ENCODE data around the gene TBC1D22A. TPM values are rescaled to one million over a fixed set of nuclear protein-coding genes. Genes with fewer than 3 reads are reported as not detected.
"Not testable (repeated sequence)": the region's sequence is repeated elsewhere in the genome, so short reads cannot be mapped to it uniquely, and the experiment has no call there.

TBC1D22A gene
- total RNA-seq, 1 donor from 2014 or later, result 12.5 TPM

GRCh38 chr22:47044722-47045535 lies 282.5 kb downstream of the TBC1D22A start:
- DNase-seq (ENCODE audit: low read depth in 2 of 2), result no peak

GRCh38 chr22:47045691-47046410 lies 283.4 kb downstream of the TBC1D22A start:
- no peak for DNase-seq (ENCODE audit: low read depth in 2 of 2)

- DNase-seq (ENCODE audit: low read depth in 2 of 2), result no peak
These were observed 284.1 kb downstream of the TBC1D22A start for GRCh38 chr22:47046411-47047065.

DNA sequence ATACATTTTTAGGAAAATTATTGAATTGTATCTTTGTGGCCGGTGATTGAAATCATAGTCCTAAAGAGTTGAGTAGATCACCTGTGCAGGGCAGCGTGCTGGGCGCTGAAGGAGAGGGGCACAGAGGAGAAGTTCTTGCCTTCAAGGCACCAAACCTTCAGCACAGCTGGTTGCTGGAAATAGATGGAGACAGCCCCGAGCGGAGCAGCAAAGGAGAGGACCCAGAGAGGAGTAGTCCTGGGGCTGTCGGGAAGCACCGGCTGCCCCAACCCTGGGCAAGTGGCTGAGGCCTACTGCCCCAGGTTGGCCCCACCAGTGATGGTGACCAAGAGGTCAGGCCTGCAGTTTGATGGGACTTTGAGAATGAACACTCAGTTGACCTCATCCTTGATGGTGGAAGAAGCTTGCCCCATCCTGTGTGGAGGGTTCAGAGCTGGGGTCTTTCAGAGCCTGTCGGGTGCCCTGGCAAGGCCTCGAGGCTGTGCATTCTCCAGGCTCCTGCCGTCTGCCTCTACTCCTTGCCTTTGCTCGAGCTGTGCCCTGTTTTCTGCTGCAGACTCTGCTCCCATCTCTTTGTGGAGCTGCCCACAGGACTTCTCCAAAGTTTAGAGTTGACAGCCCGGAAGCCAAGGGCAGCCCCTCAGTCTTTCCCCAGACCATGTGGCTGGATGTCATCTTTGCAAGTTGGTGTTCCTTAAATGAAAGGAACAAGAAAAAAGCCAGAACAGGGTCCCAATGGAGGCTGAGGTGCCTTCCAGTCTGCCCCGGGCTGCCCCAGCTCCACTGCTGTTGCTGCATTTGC lies 285.1 kb downstream of the TBC1D22A start:
- DNase-seq (ENCODE audit: low read depth in 2 of 2), result no peak

DNA sequence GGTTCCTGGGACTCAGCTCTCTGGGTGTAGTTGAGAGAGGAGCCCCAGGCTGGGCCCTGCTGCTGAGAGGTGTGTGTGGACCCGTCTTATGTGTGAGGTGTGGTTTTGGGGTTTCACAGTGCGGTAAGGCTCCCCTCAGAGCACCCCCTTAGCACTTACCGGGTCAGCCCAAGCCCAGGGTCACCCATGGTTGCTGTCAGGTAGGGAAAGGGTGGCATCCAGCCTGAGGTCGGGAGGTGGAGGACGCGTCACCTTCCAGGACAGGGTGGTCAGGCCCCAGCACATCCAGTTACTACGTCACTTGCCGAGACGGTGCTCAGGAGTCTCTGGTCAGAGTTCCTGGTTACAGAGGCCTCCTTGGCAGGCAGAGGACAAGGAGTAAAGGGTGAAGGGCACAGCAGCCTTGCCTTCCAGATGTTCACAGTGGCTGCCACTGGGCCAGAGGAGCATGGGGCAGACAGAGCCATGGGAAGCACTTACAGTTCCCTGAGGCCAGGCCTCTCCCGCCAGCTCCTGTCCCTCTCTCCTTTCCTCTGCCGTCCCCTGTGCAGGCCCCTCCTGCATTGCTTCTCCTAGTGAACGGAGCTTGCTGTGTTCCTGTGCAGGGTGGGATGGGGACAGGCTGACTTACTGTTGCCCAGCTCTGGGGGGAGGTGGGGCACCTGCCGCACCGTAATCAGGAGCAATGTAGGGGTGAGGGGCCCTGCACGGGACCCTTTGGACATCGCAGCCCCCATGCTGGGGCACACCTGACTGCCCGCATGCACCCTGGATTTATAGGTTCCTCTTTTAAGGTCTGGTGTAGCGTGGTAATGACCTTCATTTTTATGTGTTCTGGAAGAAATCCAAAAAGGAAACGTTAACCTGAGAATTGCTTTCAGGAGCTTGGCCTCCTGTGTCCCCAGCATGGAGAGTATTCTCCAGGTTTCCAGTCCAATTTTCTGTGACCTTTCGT lies 285.9 kb downstream of the TBC1D22A start:
- DNase-seq (ENCODE audit: low read depth in 2 of 2), result no peak

DNA sequence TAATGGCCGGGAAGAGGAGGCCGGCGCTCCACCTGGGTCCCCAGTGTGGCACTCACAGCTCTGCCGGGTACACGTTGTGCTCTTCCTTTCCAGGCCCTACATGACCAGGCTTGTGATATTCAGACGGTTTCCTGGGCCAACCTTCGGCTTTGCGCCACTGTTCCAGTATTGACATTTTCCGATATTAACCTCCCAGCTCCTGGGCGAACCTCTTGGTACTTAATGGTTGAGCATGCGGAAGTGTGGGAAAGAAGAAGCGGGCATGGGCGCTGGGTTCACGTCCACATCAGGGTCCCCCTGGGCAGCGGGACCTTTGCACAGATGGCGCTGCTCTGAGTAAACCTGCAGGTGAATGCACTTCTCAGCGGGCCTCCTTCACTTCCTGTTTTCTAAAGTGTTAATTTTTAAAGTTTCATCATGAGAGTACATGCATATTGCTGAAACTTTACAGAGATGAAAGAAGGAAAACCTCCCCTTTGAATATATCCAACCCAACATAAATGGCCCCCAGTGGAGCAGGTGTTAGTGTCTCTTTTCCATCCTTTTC lies 286.7 kb downstream of the TBC1D22A start:
- DNase-seq (ENCODE audit: low read depth in 2 of 2), result no peak

DNA sequence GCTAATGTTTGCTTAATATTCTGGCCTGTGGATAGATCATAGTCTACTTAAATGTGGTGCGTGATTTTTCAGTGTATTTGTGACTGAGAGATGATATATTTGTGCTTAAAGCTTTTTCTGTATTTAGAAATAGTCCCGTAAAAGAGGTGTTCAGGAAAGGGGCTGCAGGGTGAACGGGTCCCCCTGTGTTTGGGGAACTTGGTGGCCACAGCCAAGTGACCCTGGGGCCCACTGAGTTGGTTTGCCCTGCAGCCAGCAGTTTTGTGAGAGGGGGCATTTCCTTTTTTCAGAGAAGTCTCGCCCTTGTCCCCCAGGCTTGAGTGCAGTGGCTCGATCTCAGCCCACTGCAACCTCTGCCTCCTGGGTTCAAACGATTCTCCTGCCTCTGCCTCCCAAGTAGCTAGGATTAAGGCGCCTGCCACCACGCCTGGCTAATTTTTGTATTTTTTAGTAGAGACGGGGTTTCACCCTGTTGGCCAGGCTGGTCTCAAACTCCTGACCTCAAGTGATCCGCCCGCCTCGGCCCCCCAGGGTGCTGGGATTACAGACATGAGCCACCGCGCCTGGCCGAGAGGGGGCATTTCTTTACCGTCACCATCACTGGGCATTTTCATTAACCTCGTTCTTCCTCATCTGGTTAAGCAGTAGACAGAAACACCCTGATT lies 287.4 kb downstream of the TBC1D22A start:
- not testable (repeated sequence) for DNase-seq (ENCODE audit: low read depth in 2 of 2)

GRCh38 chr22:47050401-47051051 lies 288.1 kb downstream of the TBC1D22A start:
- DNase-seq (ENCODE audit: low read depth in 2 of 2), result no peak

DNA sequence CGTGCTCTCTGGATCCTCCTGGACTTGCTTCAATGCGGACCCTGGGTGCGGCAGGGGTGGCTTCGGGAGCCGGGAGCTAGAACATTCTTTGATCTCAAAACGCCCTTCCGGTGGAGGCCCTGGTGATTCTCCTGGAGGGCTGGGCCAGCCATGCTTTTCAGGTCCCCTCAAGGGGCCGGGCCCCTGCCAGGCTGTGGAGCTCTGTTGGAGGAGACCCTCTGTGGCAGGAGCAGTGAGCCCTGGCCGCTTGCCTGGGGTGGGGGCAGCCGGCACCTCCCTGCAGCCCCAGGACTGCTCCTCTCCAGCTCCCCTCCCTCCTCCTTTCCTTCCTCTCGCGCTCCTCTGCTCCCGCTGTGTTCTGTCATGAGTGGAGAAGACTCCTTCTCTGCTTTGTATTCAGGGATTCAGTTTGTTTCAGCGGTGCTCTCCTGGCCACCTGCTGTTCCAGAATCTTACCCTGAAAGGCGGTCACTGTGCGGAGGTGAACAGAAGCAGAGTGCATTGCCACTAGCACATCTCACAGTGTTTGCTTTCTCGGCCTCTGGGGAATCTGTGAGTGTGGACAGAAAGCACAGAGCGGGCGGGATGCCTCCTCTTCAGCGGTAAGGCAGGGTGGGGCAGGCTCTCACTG lies 289.1 kb downstream of the TBC1D22A start:
- DNase-seq (ENCODE audit: low read depth in 2 of 2), result no peak

- DNase-seq (ENCODE audit: low read depth in 2 of 2), result no peak
These were observed 290.0 kb downstream of the TBC1D22A start for GRCh38 chr22:47052236-47053012.

DNA sequence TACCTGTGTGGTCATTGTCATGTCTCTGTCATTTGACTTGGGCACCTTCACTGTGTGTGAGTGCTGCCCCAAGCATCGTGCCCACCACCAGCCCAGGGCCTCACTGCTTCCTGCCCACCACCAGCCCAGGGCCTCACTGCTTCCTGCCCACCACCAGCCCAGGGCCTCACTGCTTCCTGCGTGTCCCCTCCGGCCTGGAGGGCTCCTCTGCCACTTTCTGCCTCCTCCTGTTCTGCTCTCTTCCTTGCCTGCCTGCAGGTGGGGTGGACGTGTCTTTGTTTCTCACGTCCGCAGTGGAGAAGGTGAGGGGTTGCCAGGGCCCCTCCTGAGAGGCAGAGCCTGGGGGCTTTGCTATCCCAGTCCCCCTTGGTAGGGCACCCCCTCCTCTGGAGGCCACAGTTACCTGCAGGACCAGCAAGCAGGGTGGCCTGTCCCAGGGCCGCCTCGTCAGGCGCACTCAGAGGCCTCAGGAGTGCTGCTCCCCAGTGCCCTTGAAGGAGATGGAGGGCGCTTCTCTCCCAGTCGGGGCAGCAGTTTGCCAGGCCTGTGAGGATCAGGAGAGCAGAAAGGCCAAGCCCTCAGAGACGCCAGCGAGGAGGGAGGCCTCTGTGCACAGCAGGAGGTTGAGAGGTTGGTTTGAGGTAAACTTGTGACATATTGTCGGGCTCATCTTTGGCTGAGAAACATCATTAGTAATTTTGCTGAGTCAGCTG lies 290.7 kb downstream of the TBC1D22A start:
- no peak for DNase-seq (ENCODE audit: low read depth in 2 of 2)

- DNase-seq (ENCODE audit: low read depth in 2 of 2), result peak in 1 of 2 donors; percentile 79
These were observed 291.3 kb downstream of the TBC1D22A start for GRCh38 chr22:47053726-47054141.

- no peak for DNase-seq (ENCODE audit: low read depth in 2 of 2)
These were observed 292.0 kb downstream of the TBC1D22A start for GRCh38 chr22:47054231-47055072.

- DNase-seq (ENCODE audit: low read depth in 2 of 2), result no peak
These were observed 292.6 kb downstream of the TBC1D22A start for GRCh38 chr22:47055073-47055355.

- DNase-seq (ENCODE audit: low read depth in 2 of 2), result no peak
These were observed 293.0 kb downstream of the TBC1D22A start for GRCh38 chr22:47055461-47055860.

DNA sequence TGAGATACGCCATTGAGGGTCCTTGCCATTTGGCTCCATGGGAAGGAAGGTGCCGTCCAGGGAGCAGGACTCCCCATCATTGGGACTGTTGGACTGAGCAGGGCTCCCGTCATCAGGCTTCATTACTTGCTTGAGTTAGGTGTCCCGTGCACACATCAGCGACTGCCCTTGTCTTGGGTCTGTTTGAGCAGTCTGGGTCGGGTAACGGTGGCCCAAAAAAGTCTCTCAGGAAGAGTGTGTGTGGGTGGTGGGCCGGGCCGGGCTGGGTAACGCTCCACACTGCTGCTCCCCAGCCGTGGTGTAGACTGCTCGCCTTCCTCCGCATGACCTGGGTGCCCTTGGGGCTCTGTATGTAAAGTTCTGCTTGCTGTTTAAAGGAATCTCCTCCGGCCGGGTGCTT lies 293.5 kb downstream of the TBC1D22A start:
- DNase-seq (ENCODE audit: low read depth in 2 of 2), result no peak

Measured in dermis microvascular lymphatic vessel endothelial cell (primary cell).